Measurements from ENCODE around the gene BRD3OS. TPM values are rescaled to one million over a fixed set of nuclear protein-coding genes. Genes with fewer than 3 reads are reported as not detected.
A peak's percentile ranks its signal among the peaks of the same experiment; 100 is the strongest.

The BRD3OS gene
- total RNA-seq, 4 donors from 2014 or later, result 1.8 to 6.2 (median 4.3) TPM

GRCh38 chr9:133977421-133978201 lies 47.7 kb upstream of the BRD3OS start:
- Histone ChIP-seq H3K36me3 (no peaks in the 10 kb centered on the region), H3K27ac (no peak overlapping the region), H3K4me3 (no peak overlapping the region), H3K4me1 (peaks cover 8 to 51% (median 15%) of the 10 kb centered on the region in 3 donors), H3K27me3 (peaks cover 0 to 4% (median 0%) of the 10 kb centered on the region in 4 donors), H3K9me3 (no peaks in the 10 kb centered on the region)
- DNase-seq, result no peak
- intact Hi-C loops (cut with DNase I), result no loop called here
- no peak for TF ChIP-seq POLR2A (IDR thresholded peaks at IDR 0.05)
- no peak for TF ChIP-seq CTCF (IDR thresholded peaks at IDR 0.05)
- WGBS, 2 donors, result 76 to 91% methylated on average over 4 to 18 of the region's 26 CpGs

GRCh38 chr9:133978226-133978898 lies 46.9 kb upstream of the BRD3OS start:
- Histone ChIP-seq H3K36me3 (no peaks in the 10 kb centered on the region), H3K27ac (no peak overlapping the region), H3K9me3 (no peaks in the 10 kb centered on the region), H3K4me1 (peaks cover 8 to 44% (median 15%) of the 10 kb centered on the region in 3 donors), H3K27me3 (no peaks in the 10 kb centered on the region), H3K4me3 (no peak overlapping the region)
- DNase-seq, result no peak
- WGBS, 2 donors, result 70 to 88% methylated on average over 2 to 7 of the region's 13 CpGs
- TF ChIP-seq POLR2A (IDR thresholded peaks at IDR 0.05), result no peak
- intact Hi-C loops (cut with DNase I), result no loop called here

GRCh38 chr9:133978899-133979272 lies 46.4 kb upstream of the BRD3OS start:
- WGBS, 2 donors, result 67 to 100% methylated on average over 1 to 3 of the region's 16 CpGs
- intact Hi-C loops (cut with DNase I), result no loop called here
- Histone ChIP-seq H3K27me3 (no peaks in the 10 kb centered on the region), H3K4me3 (peak overlapping the region in 3 of 4 donors; percentile 15 to 37 (median 22)), H3K36me3 (no peaks in the 10 kb centered on the region), H3K27ac (peak overlapping the region in 2 of 4 donors; percentile 24 to 35), H3K9me3 (no peaks in the 10 kb centered on the region), H3K4me1 (peaks cover 8 to 40% (median 15%) of the 10 kb centered on the region in 3 donors)
- TF ChIP-seq CTCF (IDR thresholded peaks at IDR 0.05), result no peak
- no peak for TF ChIP-seq POLR2A (IDR thresholded peaks at IDR 0.05)
- no peak for DNase-seq

- Histone ChIP-seq H3K27me3 (no peaks in the 10 kb centered on the region), H3K36me3 (no peaks in the 10 kb centered on the region), H3K4me3 (peak overlapping the region in 3 of 4 donors; percentile 15 to 37 (median 22)), H3K9me3 (no peaks in the 10 kb centered on the region), H3K4me1 (peaks cover 8 to 35% (median 15%) of the 10 kb centered on the region in 3 donors), H3K27ac (peak overlapping the region in 2 of 4 donors; percentile 24 to 35)
- intact Hi-C loops (cut with DNase I), result no loop called here
- no peak for DNase-seq
- WGBS, 2 donors, result 47 to 76% methylated on average over 2 to 24 of the region's 37 CpGs
- no peak for TF ChIP-seq POLR2A (IDR thresholded peaks at IDR 0.05)
- no peak for TF ChIP-seq CTCF (IDR thresholded peaks at IDR 0.05)
Measured at GRCh38 chr9:133979273-133979920, 45.9 kb upstream of the BRD3OS start.

GRCh38 chr9:133979921-133980863 lies 45.1 kb upstream of the BRD3OS start:
- Histone ChIP-seq H3K9me3 (no peaks in the 10 kb centered on the region), H3K27me3 (no peaks in the 10 kb centered on the region), H3K4me1 (peaks cover 8 to 33% (median 15%) of the 10 kb centered on the region in 3 donors), H3K27ac (peak overlapping the region in 2 of 4 donors; percentile 24 to 35), H3K36me3 (no peaks in the 10 kb centered on the region), H3K4me3 (peak overlapping the region in 1 of 4 donors; percentile 37)
- no peak for DNase-seq
- TF ChIP-seq POLR2A (IDR thresholded peaks at IDR 0.05) (no peak), CTCF (IDR thresholded peaks at IDR 0.05) (no peak)
- WGBS, 2 donors, result 89 to 100% methylated on average over 1 to 4 of the region's 22 CpGs
- intact Hi-C loops (cut with DNase I), result no loop called here

Measured in esophagus squamous epithelium (tissue), 5 donors.